KG1 (cell line): ENCODE measurements around the gene ASB13.
A peak's percentile ranks its signal among the peaks of the same experiment; 100 is the strongest.

Source experiments
- DNase-seq: peaks from one replicate; lab custom pipeline; 2025; lab: John Stamatoyannopoulos, UW

ASB13 gene

DNA sequence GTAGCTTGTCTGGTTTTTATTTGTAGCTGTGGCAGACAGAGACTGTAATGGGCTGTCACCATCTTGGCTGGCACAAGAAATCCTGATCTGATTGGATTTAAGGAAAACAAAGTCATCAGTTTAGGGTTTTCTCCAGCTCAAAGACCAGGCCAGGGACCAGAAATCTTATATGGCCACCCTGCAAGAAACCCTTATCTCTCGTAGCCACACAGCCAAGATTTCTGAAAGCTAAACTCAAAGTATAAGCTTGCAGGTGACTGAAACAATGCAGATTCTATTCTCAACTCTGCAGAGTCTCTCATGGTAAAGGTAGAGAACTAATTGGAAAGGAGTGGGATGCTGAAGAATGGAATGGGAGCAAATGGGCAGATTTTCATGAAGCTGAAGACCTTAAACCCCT is 3.2 kb upstream of the ASB13 start:
- DNase-seq = no peak

DNA sequence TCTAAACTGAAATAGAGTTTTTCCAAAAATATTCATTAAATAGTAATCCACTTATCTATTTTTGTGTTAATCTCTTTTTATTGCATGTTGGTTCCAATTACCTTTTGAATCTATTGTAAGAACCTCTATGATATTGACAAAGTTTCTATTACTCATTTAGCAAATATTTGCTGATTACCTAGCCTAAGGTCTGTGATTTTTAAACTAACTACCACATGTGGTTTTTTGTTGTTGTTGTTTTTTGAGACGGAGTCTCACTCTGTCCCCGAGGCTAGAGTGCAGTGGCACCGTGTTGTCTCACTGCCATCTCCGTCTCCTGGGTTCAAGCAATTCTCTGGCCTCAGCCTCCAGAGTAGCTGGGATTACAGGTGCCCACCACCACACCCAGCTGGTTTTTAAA is 2.0 kb upstream of the ASB13 start:
- DNase-seq = no peak

DNA sequence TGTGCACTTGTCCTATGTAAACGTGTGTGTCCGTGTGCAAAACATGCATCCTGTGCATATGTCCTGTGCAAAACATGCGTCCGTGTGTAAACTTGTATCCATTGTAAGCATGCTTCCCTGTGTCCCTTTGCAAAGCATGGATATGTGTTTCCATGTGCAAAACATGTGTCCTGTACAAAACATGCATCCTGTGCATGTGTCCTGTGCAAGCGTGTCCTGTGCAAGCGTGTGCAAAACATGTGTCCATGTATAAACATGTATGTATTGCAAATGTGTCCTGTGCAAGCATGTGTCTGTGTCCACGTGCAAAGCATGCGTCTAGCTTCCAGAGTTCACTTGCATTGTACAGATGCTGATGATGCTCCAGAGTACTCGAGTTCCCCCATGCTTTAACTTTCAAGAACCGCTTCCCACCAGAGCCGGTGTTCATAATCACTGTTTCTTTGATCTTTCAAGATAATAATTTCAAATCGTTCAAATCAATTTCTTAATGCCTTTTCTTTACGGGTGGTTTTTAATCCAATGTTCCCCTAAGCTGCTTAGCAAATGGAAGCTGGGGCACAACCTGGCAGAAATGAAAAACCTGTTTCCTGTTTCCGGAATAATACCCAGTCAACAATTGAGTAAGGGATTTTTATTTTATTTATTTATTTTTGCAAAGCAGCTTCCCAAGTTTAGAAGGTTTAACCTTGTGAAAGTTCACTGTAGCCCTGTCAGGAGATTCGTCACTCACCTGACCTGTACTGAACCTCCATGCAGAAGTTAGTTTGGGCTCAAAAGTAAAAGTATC is 641 bp upstream of the ASB13 start:
- DNase-seq = no peak

DNA sequence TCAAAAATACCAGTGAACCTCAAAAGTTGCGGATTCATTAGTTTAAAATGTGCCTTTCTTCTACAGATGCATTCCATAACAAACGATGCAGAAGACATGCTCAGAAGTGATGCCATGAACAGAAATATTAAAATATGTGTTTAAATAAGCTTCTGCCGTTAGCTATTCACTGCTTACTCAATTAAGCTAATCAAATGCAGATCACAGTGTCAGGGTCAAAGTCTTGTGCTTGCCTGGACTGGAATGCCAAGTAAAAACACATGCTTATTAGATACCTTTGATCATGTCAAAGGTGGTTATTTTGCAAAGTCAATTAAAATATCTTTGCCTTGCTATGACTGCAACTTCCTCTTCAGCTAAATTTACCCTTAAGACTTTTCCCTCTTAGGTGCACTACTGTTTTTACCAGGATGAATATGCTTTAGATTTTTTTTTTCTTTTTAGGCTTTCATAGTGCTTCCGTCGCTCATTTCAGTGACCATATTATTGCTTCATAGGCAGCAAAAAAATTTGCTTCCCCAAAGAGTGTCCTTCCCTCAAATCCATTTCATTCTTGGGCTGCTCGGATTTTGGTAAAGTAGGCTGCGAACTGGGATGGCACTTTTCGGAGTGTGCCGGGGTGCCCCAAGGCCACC is 905 bp downstream of the ASB13 start:
- DNase-seq = peak; percentile 61

DNA sequence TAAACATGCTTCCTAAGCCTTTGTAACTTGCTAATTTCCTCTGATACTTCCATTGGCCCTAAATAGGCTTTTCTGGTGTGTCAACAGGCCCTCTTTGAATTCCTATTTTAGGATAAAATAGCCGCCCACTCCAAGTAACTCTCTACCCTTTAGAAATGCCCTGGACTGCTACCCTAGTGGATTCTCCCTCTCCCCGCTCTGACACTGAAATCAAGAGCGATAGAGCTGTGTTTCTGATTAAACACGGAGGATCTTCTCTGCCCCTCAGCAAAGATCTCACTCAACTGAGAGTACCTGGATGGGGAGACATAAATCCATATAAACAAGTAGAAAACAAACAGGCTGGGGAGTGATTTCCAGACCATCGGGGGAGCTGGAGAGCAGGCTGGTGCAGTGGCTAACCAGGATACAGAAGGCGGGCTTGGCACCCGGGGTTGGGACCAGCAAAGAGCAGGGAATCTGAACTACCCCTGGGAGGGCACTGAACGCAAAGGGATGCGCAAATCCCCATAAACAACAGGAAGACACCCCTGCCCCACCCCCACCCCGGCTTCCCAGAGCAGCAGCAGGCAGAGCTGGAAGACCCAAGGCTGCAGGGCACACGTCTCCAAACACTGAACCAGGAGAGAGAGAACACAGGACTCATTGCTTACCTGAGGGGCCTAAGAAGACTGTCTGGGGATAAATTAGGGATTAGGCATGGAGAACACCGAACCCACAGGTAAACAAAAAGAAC is 2.5 kb downstream of the ASB13 start:
- DNase-seq = no peak

DNA sequence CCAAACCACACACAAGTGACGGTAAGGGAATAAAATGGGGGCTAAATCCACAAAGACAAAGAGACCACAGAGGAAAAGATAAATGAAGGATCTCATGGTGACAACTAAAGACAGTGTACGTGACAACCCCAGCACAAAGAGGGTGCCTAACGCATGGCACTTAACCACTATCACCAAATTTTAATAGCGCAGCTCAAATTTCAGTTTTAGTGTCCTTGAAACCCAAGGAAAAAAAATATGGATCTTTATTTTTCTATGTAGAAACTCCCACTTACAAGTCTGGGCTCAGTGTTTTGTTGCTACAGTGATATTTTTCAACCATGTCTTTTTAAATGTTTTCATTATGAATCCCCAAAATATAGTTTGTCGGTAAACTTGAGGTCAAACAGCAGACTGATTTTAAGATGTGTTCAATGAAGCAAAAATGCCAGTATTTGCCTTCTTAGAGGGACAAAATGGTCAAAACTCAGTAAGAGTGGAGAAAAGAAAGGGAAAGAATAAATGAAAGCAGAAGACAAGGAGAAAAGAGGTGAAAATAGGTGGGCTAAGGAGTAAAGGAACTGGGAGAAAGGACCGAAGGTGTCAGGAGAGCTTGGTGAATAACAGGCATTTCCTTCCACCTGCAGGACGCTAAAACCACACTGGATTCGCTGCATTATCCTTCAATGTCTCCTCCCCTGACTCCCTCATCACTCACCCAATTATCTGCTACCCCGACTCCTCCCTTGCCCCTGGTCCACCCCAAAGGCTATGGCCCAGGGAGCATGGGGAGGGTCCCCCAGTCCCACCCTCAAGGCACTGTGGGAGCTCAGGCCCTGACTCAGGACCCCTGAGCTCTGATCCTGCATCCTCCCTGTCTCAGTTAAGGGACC is 3.5 kb downstream of the ASB13 start:
- DNase-seq = no peak

DNA sequence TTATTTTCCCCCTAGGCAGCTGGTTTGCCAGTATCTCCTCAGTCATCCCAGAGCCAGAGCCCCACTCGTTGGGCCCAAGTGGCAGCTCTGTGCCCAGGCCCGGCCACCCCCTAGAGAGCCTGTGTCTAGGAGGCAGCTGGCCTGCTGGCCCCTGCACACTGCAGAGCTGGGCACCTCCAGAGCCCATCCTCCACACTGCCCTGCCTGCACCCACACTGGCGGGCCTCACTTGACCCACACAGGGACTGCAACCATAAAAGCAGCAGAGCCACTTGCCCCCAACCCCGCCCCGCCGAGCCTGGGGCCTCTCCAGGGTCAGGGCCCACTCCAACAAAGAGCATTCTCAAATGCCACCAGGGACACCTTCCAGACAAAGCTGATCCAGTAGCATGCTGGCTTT is 5.4 kb downstream of the ASB13 start:
- no peak for DNase-seq

DNA sequence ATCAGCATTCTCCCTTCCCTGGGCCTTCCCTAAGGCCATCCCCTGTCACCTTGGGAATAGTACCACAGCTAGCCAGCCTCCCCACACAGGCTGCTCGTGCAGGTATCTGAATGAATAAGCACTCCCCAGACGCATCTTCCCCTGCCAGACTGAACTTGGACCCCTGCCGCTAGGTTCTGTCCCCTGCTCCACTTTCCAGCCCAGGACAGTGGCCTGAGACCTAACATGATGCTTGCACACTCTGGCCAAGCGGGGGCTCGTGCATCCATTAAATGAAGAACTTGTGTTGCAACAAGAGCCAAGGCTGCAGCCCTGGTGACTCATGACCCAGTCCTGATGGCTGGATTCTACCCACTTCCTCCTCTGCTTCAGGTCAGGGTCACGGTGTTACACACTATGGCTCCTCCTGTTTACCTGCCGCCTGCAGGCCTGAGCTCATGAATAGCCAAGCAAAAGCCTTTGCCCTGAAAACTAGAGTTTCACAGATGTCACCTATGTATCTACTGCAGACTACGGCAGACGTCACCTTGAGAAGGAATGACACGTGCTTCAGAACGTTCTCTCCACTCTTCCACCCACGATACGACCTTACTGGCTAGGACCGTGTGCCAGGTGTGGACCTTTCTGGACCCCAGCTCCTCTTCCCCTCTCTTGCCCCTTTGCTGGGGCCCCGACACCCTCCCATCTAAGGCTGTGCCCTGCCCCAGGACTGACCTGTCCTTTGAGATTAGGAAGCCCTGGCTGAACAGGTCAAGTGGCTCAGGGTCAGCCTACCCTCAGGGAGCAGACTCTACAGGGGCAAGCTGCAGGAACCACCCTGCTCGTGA is 6.5 kb downstream of the ASB13 start:
- peak; percentile 22 for DNase-seq

DNA sequence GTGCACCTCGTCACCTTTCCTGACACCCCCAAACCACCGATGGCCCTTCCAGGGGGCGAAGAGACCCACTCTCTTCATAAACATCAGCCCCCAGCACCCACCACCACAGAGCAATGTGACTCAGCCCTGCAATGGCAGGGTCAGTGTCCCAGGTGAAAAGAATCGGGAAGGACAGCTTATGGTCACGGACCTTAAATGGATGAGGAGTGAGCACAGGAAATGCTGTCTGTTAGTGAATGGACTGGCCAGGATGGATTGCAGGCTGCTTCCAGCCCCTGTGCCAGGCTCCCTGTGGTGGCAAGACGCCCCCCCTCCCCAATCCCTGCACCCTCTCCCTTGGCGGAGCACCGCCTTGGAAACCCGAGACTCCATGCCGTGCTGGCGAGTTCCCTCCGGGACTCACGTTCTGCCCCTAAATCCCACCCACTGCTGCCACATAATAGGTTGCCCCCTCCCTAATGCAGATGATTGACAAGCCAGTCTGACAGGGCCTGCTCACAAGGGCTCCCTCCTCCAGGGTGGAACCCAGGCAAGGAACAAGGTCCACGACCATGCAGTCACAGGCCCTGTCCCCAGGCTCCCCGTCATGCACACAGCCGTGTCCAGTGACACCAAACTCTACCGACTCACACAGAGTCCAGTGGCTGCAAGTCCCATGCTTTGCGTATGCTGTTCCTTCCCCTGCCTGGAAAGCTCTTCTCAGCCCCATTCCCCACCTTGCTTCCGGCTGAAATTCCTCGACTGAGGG is 7.3 kb downstream of the ASB13 start:
- no peak for DNase-seq

DNA sequence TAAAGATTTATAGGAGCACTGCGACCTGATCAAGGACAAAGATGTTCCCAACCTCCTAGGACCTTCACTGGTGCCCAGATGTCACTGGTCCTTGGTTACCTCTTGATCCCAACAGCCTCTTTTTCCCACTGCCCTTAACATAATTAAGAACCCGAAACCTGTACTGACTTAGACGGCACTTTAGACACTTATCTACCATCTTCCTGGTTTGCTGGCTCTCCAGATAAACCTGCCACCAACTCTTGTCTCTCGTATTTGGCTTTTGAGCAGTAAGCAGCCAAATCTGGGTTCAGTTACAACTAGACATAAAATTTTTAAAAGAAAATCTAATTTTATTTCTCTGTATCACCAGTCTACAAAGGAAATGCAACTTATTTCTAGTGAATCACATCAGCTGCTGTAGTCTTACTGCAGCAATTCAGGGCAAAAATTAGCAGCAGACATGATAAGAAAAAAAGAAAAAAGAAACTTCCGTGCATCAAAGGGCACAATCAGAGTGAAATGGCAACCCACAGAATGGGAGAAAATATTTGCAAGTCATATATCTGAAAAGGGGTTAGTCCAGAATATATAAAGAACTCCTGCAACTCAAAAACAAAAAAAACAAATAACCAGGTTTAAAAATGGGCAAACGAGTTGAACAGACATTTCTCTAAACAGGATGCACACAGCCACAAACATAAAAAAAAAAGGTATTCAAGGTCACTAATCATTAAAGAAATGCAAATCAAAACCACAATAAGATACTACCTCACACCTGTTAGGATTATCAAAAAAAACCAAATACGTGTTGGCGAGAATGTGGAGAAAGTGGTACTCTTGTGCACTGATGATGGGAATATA is 9.4 kb downstream of the ASB13 start:
- DNase-seq = no peak

DNA sequence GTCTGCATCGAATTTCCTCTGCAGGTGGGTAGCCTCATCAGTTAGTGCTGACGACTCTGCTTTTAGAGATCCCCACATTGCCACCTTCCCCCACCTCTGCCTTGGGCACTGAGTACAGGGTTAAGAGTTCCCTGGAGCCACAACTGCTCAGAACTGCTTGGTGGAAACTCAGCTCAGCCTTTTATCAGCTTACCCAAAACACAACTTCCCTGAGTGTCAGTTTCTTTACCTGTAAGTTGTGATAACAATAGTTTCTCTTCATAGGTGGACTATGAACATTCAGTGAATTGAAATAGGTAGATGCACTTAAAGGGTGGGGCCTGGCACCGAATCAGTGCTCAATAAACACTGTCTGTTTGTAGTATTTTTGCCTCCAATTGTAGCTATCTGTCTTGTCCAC is 11.3 kb downstream of the ASB13 start:
- DNase-seq = no peak

DNA sequence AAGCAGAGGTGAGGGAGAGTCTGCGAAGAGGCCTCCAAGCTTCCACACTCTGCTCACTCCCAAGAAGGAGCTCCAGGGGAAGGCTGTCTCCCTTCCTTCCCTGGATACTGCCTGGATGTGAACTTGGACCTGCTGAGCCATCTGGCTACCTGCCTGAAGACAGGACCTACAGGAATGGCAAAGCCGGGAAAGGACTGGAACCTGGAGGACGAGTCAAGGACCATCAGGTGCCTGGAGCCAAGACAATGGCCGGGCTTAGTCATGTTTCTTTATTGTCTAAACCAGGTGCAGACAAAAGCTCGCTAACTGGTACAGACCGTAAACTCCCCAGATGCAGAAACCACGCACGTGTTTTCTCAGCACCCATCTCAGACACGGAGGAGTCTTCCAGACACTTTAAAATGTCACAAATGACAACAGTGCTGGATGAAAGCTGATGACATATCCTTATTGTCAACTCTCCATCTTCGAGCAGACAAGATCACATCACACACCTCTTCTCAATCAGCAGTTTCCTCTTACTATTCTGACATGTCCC is 12.1 kb downstream of the ASB13 start:
- DNase-seq = no peak

DNA sequence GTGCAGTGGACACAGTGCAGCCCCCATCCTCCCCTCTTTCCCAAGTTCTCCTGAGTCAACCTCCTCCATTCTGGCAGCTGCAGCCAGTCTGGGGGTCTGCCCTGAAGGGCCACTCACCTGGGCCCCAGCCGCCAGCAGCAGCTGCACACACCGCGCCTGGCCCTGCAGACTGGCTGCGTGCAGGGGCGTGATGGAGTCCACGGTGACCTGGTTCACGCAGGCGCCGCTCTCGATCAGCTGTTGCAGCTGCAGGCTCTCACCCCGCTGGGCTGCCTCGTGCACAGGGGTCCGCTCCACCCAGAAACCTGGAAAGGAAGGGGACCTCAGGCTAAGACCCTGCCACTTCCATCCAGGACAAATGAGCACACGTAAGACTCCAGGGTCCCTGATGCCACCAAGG is 13.6 kb downstream of the ASB13 start:
- no peak for DNase-seq

DNA sequence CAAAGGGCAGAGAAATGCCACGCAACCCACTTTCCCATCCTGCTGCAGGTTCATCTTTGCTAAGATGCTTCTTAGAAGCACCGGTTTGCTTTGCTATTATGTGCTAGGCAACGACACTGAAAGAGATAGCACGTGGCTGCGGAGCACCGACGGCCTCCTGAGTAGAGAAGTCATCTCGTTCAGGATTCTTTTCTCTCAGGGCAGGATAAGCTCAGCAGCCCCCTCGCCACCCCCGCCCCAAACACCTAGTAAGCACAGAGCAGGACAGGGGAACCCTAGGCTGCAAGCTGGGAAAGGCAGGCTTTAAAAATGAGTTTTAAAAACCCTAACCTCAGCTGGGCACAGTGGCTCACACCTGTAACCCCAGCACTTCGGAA is 15.0 kb downstream of the ASB13 start:
- DNase-seq = no peak

DNA sequence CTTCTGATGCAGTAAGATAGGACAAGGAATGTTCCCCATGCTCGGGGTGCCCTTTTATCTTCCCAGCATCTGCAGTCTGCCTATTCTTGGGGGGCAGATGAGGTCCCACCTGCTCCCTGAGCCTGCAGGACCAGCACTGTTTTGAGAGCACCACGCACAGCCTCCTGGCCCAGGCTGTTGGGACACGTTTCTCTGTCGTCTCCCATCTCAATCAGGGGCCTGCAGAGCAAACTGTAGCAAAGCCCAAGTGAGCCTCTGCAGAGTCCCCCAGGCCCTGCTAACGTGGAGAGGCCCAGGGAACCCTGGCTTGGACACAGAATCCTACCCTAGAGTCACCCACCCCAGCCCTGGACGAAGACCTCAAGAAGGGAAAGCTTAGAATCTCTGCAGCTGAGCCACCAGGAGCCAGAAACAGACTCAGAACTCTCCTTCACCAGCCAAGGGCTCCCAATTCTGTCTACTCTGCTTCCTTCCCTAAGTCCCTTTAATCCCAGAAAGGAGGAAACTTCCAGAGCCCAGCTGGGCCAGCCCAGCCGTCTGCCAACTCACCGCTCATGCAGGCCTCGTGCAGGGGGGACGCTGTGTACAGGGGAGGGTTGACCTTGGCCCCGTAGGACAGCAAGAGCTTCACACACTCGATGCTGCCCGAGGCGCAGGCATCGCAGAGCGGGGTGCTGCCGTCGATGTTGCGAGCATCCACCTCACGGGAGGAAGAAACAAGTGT is 15.6 kb downstream of the ASB13 start:
- DNase-seq = no peak

DNA sequence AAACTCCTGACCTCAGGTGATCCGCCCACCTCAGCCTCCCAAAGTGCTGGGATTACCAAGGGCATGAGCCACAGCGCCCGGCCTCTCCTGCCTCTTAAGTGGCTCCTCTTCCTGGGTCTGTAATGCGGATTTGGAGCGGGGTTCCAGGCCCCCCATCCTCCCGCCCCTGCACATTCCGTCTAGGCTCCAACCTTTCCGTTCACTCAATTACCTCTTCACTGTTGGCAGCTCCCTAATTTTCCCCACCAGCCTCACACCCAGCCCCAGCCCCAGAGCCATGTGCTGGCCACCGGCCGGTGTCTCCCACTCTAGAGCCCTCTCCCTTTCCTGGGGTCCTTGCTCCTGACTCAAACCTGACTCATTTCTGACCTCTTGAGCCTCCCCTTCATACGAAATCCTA is 16.6 kb downstream of the ASB13 start:
- DNase-seq = no peak

DNA sequence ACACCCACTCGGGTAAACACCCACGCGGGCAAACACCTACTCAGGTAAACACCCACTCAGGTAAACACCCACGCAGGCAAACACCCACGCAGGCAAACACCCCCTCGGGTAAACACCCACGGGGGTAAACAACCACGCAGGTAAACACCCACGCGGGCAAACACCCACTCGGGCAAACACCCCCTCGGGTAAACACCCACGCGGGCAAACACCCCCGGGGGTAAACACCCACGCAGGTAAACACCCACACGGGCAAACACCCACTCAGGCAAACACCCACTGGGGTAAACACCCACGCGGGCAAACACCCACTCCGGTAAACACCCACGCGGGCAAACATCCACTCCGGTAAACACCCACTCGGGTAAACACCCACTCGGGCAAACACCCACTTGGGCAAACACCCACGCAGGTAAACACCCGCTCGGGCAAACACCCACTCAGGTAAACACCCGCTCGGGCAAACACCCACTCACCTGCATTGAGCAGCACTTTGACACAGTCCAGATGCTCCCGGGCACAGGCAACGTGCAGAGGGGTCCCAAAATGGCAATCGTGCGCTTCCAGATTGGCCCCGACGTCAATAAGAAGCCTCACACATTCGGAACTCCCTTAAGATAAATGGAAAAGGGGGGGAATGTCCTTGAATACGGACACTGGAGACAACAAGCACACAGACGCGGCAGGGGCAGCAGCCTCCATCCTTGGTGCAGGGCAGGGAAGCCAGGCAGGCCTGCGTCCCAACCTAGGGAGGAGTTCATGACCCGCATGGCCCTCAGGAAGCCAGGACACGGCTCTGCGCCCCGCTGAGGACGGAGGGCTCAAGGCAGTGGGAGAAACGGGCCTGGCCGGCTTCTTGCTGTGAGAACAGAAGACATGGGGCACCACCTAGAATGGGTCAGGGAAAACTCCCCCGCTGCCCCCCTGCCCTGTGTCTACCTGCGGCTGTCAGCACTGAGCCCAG is 17.6 kb downstream of the ASB13 start:
- no peak for DNase-seq
